Activated naive CD8-positive, alpha-beta T cell treated with anti-CD3 and anti-CD28 coated beads, Interleukin-2, amount 50 U/mL, for 24 hours (primary cell): Measurements from ENCODE around the gene CDC42EP1.
A peak's percentile ranks its signal among the peaks of the same experiment; 100 is the strongest.

Experiments used
- ATAC-seq: fragments of 150-1000 bp; cut with Tn5 transposase; one replicate; pipeline ENCODE4 v1.10.0; 2021
- DNase-seq: peaks from one replicate; pipeline ENCODE4 v3.0.0; 2021
- H3K27ac Mint-ChIP-seq: one replicate; pipeline ENCODE4 v1.8.0; 2021; ENCODE audit warnings: mild to moderate bottlenecking, mixed read lengths
- H3K27me3 Mint-ChIP-seq: one replicate; pipeline ENCODE4 v1.8.0; 2021; ENCODE audit warnings: mixed read lengths
- H3K36me3 Mint-ChIP-seq: one replicate; pipeline ENCODE4 v1.8.0; 2021; ENCODE audit warnings: low read depth, mixed read lengths
- H3K4me1 Mint-ChIP-seq: one replicate; pipeline ENCODE4 v1.8.0; 2021; ENCODE audit warnings: mixed read lengths
- H3K4me3 Mint-ChIP-seq: one replicate; pipeline ENCODE4 v1.8.0; 2021; ENCODE audit warnings: mild to moderate bottlenecking, moderate library complexity, mixed read lengths
- H3K9me3 Mint-ChIP-seq: one replicate; pipeline ENCODE4 v1.8.0; 2021; ENCODE audit warnings: mixed read lengths

Gene CDC42EP1

DNA sequence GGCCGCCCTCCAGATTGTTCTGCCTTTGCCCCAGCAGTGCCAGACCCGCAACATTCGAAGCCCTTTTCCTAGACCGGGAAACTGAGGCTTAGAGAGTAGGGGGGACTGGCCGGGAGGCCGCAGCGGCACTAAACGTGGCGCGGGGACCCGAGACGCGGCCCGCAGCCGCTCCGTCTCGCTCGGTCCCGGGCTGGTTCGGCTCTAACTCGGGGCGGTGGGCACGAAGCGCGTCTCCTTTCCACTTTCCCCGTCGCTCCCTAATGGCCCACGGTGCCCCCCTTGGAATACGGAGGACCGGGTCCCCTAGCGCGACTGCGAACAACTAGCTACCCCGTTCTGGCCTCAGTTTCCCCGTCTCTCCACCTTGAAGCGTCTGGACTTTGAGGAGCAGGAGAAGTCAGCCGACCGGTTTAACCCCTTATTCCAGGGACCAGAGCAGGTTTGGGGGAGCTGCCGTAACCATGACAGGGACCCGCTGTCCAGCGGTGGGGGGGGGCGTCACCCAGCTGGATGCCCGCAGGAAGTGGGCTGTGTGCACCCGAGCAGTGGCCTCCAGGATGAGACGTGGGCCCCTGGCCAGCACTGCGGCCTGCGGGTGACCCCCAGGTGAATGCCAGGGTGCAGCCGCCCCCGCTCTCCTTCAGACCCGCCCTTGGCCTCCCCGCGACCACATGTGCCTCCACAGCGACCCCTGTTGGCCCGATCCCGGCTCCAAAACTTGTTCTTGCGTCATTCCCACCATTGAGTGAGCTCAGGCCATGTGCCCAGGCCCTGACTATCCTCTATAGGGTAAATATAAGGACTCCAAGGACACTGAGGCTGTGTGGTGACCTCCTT is 1.1 kb downstream of the CDC42EP1 start:
- DNase-seq (peak; percentile 91), ATAC-seq (peak; percentile 45)
- no peaks in the 10 kb centered on the region for H3K36me3 Mint-ChIP-seq
- peaks cover 63% of the 10 kb centered on the region for H3K27me3 Mint-ChIP-seq
- H3K27ac Mint-ChIP-seq = peak overlapping the region; percentile 80
- H3K9me3 Mint-ChIP-seq = no peaks in the 10 kb centered on the region
- peak overlapping the region; percentile 38 for H3K4me3 Mint-ChIP-seq
- H3K4me1 Mint-ChIP-seq = peaks cover 25% of the 10 kb centered on the region

DNA sequence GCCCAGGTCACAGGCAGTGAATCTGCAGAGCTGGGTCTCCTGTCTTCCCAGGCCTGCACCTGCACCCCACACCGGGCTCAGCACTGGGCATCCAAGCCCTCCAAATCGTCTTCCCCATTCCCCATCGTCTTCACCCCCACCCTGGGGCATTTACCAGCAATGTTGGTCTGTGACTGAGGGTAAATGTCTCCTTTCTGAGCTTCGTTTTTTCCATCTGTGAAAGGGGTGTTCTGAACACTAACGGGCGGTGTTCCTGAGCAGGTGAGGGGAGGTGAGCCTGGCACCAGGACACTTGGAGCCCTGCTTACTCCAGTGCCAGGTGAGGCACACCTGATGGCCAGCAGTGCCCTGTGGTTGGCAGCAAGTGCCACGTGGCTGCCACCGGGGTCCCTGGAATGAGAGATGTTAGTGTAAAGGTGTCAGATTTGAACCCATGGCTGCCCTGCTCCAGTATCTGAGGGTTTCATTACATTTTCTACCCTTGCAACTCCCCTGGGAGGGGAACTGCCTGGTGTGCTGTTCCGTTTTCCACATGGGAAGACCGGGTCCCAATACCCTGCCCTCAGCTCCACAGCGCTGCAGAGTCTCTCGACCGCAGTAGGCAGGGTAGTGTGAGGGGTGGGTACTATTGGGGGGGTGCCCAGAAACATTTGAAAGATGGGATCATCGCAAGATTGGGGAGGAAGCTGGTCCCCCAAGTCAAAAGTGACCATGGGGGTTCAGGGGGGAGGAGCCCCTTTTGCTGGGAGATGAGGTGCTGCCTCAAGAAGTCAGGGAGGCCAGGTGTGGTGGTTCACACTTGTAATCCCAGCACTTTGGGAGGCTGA is 2.0 kb downstream of the CDC42EP1 start:
- Mint-ChIP-seq H3K4me1 (peaks cover 34% of the 10 kb centered on the region), H3K36me3 (no peaks in the 10 kb centered on the region), H3K9me3 (no peaks in the 10 kb centered on the region), H3K27me3 (peaks cover 59% of the 10 kb centered on the region), H3K4me3 (peak overlapping the region; percentile 38), H3K27ac (peak overlapping the region; percentile 80)
- ATAC-seq = no peak
- no peak for DNase-seq

DNA sequence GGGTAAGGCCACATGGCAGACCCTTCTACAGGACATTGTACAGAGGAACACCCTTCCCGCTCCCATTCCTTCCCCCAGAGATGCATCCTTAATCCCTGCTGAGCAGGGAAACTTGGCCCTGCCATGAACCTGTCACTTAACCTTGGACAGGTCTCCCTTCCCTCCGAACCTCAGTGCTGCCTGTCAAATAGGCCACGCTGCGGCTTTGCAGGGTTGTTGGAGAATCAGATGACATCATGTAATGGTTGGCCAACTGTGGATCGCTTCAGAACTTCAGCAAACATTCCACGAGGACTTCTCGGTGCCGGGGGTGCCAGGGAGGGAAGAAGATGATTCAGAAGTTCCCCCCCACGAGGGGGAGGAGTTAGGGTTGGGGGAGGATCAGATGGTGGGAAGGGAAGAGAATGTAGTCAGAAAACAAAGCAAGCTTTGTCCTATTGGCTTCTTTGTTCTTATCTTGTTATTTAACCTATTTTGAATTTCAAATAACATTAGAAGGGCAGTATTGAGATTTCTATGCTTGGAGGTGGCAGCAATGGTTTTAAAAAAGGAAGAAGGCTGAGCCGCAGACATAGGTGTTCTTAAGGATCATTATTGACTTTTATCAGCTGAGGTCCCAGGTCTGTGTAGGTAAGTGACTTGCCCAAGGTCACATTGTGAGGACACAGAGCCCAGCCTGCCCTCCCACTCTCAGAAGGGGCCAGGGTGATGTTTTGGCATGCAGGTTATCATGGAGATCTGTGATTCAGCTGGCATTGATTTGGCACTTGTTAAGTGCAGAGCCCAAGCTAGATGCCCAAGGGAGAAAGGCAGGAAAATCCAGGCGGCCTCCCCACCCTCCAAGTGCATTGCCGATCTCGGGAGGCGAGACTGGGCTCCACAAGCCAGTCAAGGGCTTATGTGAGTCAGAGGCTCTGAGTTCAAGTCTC is 3.1 kb downstream of the CDC42EP1 start:
- H3K4me1 Mint-ChIP-seq = peaks cover 37% of the 10 kb centered on the region
- no peaks in the 10 kb centered on the region for H3K36me3 Mint-ChIP-seq
- no peak for DNase-seq
- peaks cover 51% of the 10 kb centered on the region for H3K27me3 Mint-ChIP-seq
- ATAC-seq = no peak
- no peak overlapping the region for H3K4me3 Mint-ChIP-seq
- no peak overlapping the region for H3K27ac Mint-ChIP-seq
- H3K9me3 Mint-ChIP-seq = no peaks in the 10 kb centered on the region

DNA sequence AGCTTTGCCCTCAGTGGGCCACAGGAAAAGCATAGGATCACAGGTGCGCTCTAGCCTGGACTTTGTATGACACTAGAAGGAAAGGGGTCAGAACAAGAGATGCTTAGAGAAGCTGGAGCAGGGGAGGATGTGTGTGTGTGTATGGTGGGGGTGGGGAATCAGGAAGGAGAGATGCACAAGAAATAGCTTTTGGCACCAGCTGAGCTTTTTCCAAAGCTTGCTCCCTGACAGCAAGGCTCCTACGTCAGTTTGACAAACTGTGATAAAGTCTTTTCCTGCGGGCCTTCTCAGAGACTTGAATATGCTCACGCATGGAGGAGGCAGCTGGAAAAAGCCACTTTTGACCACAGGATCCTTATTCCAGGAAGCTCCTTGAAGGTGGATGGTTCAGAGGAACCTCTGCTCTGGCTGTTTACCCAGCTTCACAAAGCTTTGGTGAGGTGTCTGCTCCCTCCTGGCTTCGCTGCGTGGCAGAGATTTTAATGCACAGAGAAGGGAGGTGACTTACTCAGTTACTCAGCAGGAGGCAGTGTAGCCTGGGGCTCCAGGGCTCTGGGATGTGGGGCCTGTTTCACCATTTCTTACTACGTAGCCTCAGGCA is 3.9 kb downstream of the CDC42EP1 start:
- no peak for ATAC-seq
- H3K4me1 Mint-ChIP-seq = peaks cover 37% of the 10 kb centered on the region
- H3K4me3 Mint-ChIP-seq = no peak overlapping the region
- no peaks in the 10 kb centered on the region for H3K36me3 Mint-ChIP-seq
- no peak for DNase-seq
- H3K9me3 Mint-ChIP-seq = no peaks in the 10 kb centered on the region
- H3K27me3 Mint-ChIP-seq = peaks cover 44% of the 10 kb centered on the region
- H3K27ac Mint-ChIP-seq = no peak overlapping the region

DNA sequence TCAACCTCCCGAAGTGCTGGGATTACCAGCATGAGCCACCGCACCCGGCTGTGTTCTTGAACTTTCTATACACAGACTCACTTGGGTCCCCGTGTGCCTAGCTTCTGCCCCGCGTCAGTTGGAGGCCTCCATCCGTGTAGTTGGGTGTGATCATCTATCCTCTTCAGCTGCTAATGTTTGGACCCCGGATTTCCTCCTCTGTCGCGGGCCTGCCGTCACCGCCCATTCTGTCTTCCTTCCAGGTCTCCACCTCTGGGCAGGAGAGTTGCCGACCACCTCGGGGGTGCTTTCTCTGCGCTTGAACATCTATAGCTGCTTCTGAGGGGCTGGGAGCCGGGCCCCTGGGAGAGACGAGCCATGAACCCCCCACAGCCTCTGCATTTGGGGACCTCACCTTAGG is 5.5 kb downstream of the CDC42EP1 start:
- Mint-ChIP-seq H3K27me3 (peaks cover 36% of the 10 kb centered on the region), H3K4me1 (peaks cover 35% of the 10 kb centered on the region), H3K36me3 (no peaks in the 10 kb centered on the region), H3K9me3 (no peaks in the 10 kb centered on the region), H3K4me3 (no peak overlapping the region), H3K27ac (no peak overlapping the region)
- ATAC-seq (no peak), DNase-seq (no peak)

DNA sequence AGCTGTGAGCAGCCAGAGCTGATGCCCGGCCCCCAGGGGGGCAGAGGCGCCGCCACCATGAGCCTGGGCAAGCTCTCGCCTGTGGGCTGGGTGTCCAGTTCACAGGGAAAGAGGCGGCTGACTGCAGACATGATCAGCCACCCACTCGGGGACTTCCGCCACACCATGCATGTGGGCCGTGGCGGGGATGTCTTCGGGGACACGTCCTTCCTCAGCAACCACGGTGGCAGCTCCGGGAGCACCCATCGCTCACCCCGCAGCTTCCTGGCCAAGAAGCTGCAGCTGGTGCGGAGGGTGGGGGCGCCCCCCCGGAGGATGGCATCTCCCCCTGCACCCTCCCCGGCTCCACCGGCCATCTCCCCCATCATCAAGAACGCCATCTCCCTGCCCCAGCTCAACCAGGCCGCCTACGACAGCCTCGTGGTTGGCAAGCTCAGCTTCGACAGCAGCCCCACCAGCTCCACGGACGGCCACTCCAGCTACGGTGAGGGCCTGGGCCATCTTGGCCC is 6.1 kb downstream of the CDC42EP1 start:
- no peak overlapping the region for H3K4me3 Mint-ChIP-seq
- peaks cover 31% of the 10 kb centered on the region for H3K27me3 Mint-ChIP-seq
- H3K27ac Mint-ChIP-seq = peak overlapping the region; percentile 42
- no peak for ATAC-seq
- H3K36me3 Mint-ChIP-seq = no peaks in the 10 kb centered on the region
- DNase-seq = peak; percentile 51
- no peaks in the 10 kb centered on the region for H3K9me3 Mint-ChIP-seq
- H3K4me1 Mint-ChIP-seq = peaks cover 31% of the 10 kb centered on the region

DNA sequence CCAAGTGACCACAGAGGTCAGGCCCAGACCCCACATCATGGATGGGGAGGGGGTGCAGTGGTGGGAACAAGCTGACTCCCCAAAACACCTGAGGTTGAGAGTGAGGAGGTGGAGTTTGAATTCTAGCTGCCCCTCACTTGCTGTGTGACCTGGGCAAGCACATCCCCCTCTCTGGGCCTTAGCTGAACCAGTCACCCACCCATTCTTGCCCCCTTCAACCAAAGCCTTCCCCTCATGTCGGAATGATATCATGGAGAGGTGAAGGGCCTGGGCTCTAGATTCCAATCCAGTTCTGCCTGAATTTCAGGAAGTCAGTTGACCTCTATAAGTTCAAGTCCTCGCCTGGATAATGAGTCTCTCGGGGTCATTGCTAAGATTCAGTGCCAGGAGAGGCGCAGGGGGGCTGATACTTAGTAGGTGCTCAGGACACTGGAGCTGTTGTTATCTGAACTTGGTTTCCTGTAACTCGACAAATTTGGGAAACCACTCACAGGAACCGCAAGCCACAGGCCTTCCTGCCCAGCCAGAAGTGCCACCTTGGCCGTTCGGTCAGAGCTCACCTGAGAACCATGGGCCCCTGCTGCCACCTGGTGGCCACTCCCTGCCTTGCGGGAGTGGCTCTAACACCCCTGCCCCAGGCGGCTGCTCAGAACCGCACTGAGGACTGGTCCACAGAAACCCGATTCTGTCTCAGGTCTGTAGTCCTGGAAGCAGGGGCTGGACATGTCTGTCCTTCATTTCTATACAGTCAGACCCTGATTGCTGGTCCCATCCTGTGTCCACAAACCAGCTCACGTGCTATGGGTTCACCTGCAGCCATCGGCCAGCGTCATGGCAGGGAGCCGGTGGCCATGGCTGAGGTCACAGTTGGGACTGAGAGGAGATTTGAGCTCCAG is 6.9 kb downstream of the CDC42EP1 start:
- H3K27ac Mint-ChIP-seq = peak overlapping the region; percentile 72
- H3K4me3 Mint-ChIP-seq = peak overlapping the region; percentile 50
- H3K9me3 Mint-ChIP-seq = no peaks in the 10 kb centered on the region
- H3K27me3 Mint-ChIP-seq = peaks cover 28% of the 10 kb centered on the region
- ATAC-seq = peak; percentile 92
- no peaks in the 10 kb centered on the region for H3K36me3 Mint-ChIP-seq
- peaks cover 25% of the 10 kb centered on the region for H3K4me1 Mint-ChIP-seq
- peak; percentile 95 for DNase-seq

DNA sequence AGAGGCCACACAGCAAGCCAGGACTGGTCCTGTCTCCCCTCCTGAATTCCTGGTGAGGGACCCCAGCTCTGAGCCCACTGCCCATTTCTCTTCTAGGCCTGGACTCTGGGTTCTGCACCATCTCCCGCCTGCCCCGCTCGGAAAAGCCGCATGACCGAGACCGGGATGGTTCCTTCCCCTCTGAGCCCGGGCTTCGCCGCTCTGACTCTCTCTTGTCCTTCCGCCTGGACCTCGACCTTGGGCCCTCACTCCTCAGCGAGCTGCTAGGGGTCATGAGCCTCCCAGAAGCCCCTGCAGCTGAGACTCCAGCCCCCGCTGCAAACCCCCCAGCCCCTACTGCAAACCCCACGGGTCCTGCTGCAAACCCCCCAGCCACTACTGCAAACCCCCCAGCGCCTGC is 7.7 kb downstream of the CDC42EP1 start:
- no peak for ATAC-seq
- Mint-ChIP-seq H3K4me1 (peaks cover 22% of the 10 kb centered on the region), H3K9me3 (no peaks in the 10 kb centered on the region), H3K27me3 (peaks cover 22% of the 10 kb centered on the region), H3K36me3 (no peaks in the 10 kb centered on the region), H3K27ac (no peak overlapping the region), H3K4me3 (no peak overlapping the region)
- no peak for DNase-seq

DNA sequence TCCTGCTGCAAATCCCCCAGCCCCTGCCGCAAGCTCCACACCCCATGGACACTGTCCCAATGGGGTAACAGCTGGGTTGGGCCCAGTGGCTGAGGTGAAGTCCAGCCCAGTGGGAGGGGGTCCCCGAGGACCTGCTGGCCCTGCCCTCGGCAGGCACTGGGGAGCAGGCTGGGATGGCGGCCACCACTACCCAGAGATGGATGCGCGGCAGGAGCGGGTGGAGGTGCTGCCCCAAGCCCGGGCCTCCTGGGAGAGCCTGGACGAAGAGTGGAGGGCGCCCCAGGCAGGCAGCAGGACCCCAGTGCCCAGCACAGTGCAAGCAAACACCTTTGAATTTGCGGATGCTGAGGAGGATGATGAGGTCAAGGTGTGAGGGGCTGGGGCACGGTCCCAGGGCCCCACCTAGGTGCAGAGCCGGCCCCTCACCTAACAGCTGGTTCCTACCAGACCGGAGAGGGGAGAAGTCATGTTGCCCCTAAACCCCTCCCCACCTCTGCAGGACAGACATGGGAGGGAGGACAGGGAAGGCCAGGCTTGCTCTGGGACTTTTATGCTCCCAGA is 8.2 kb downstream of the CDC42EP1 start:
- Mint-ChIP-seq H3K27me3 (peaks cover 18% of the 10 kb centered on the region), H3K4me3 (no peak overlapping the region), H3K36me3 (no peaks in the 10 kb centered on the region), H3K4me1 (peaks cover 19% of the 10 kb centered on the region), H3K9me3 (no peaks in the 10 kb centered on the region), H3K27ac (no peak overlapping the region)
- DNase-seq (no peak), ATAC-seq (no peak)

DNA sequence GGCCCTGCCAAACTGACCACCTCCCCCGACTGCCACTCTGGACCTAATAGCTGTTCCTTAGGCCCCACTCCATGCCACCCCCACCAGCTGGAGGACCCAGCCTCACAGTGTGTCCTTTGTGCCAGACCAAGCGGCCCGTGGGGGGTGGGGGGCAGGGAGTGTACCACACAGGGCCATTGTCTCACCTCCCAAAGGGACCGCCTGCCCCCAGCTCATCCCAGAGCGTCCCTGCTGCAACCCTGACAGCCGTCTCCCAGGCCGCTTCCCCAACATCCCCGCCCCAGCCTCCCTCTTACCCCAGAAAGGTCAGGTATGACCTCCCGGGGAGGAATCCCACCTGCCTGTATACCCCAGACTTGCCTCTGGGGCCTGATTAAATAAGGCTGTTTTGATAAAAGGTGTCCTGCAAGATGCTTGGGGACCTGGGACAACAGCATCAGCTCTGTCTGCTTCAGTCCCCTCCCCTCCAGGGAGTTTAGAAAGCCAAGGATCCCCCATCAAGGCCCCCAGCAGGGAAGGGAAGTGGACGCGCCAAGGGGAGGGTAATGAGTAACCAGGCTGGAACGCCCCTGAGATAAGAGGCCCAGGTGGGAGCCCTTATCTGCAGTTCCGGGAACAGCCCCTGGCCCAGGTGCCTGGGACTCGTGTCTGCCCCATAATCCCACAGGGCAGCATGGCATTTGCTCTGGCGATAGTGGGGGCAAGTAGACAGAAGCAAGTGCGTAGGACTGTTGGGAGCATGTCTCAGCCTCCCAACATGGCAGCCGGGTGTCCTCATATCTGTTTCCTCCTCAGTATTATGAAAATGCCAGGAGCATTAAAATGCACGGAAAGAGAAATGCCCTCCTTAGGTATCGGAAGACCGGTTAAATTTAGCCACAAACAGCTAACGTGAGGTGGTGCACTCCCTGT is 9.0 kb downstream of the CDC42EP1 start:
- Mint-ChIP-seq H3K9me3 (no peaks in the 10 kb centered on the region), H3K27ac (no peak overlapping the region), H3K4me3 (no peak overlapping the region), H3K27me3 (peaks cover 11% of the 10 kb centered on the region), H3K36me3 (no peaks in the 10 kb centered on the region), H3K4me1 (peaks cover 17% of the 10 kb centered on the region)
- ATAC-seq (no peak), DNase-seq (no peak)

DNA sequence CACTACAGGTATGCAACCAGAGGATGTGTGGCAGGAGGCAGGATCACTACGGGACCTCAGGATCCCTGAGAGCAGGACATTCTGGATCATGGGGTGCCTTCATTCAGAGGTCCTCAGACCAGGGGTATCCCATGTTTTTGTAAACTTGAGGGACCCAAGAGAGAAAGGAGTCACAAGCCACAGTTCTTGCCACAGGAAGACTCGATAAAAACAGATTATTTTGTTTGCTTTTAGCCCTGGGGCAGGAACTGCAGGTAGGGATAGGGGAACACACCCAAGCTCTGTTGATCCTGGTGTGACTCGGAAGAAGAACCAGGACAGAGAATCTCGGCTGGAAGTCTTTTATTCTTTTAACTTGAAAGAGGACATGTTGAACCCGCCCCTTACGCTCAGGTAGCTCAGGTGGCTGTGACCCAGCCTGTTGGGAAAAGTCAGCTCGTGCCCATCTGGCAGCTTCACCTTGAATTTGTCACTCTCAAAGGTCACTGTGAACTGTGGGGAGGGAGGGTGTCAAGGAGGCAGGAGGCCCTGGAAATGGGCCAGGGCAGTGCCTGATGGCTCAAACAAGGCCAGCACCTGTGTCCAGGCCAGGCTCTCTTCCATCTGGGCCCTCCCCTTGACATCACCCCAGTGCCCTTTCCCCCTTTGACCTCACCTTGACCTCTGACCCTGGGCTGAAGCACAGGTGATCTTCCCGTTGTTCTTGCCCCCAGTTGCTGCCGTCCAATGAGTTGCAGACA is 9.8 kb downstream of the CDC42EP1 start:
- Mint-ChIP-seq H3K27ac (no peak overlapping the region), H3K4me1 (peaks cover 17% of the 10 kb centered on the region), H3K9me3 (no peaks in the 10 kb centered on the region), H3K4me3 (no peak overlapping the region), H3K36me3 (no peaks in the 10 kb centered on the region), H3K27me3 (peaks cover 9% of the 10 kb centered on the region)
- ATAC-seq (no peak), DNase-seq (no peak)

DNA sequence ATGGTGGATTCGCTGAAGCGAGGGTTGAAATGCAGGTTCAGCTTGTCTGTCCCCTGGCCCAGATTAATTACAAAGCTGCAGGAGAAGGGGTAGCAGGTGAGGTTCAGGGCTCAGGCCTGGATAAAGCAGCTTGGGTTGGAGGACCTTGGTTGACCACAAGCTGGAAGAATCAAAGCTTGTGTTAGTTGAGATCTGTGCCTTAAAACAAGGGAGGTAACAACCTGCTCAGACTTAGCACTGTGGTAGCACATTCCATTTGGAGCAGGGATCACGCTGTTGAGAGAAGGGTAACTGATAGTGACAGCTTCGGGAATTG is 10.3 kb downstream of the CDC42EP1 start:
- Mint-ChIP-seq H3K9me3 (no peaks in the 10 kb centered on the region), H3K4me3 (no peak overlapping the region), H3K4me1 (peaks cover 17% of the 10 kb centered on the region), H3K36me3 (no peaks in the 10 kb centered on the region), H3K27ac (no peak overlapping the region), H3K27me3 (peaks cover 5% of the 10 kb centered on the region)
- ATAC-seq (no peak), DNase-seq (no peak)
